Endothelial cell (in vitro differentiated cells): ENCODE data around the gene CAMTA1. TPM values are rescaled to one million over a fixed set of nuclear protein-coding genes. Genes with fewer than 3 reads are reported as not detected.

ENCODE experiments used
- DNase-seq: peaks from one replicate; pipeline ENCODE4 v3.0.0; 2021; ENCODE audit warnings: low spot score
- H3K27ac Mint-ChIP-seq: one replicate; pipeline ENCODE4 v1.8.0; 2021; ENCODE audit warnings: mixed read lengths, inconsistent platforms; ENCODE audit not compliant: unreplicated experiment
- H3K27me3 Mint-ChIP-seq: one replicate; pipeline ENCODE4 v1.8.0; 2021; ENCODE audit warnings: mild to moderate bottlenecking, moderate library complexity, mixed read lengths, inconsistent platforms; ENCODE audit not compliant: unreplicated experiment
- H3K36me3 Mint-ChIP-seq: one replicate; pipeline ENCODE4 v1.8.0; 2021; ENCODE audit warnings: mild to moderate bottlenecking, low read depth, mixed read lengths, inconsistent platforms; ENCODE audit not compliant: unreplicated experiment
- H3K4me1 Mint-ChIP-seq: one replicate; pipeline ENCODE4 v1.8.0; 2021; ENCODE audit warnings: mild to moderate bottlenecking, mixed read lengths, inconsistent platforms; ENCODE audit not compliant: unreplicated experiment
- H3K4me3 Mint-ChIP-seq: one replicate; pipeline ENCODE4 v1.8.0; 2021; ENCODE audit warnings: mild to moderate bottlenecking, mixed read lengths, inconsistent platforms; ENCODE audit not compliant: unreplicated experiment
- H3K9me3 Mint-ChIP-seq: one replicate; pipeline ENCODE4 v1.8.0; 2021; ENCODE audit warnings: mixed read lengths, inconsistent platforms; ENCODE audit not compliant: unreplicated experiment
- total RNA-seq: library from RNA; stranded (reverse); fragmentation: NEBNext Ultra II Directional; extraction: Animal tissue kit (Norgen Biotek cat#: 25700); gene quantifications from one replicate; pipeline ENCODE4 v1.2.1, GENCODE V29; 2021; ENCODE audit not compliant: unreplicated experiment
- TF ChIP-seq, protein P1 (sequence below): fragments of 200-600 bp; sonication (generic); IDR thresholded peaks from one replicate; pipeline ENCODE4 v1.5.0; 2021; ENCODE audit warnings: antibody characterized with exemption; ENCODE audit not compliant: unreplicated experiment

CAMTA1 gene
- total RNA-seq, 1 donor from 2014 or later, result 87.3 TPM

DNA sequence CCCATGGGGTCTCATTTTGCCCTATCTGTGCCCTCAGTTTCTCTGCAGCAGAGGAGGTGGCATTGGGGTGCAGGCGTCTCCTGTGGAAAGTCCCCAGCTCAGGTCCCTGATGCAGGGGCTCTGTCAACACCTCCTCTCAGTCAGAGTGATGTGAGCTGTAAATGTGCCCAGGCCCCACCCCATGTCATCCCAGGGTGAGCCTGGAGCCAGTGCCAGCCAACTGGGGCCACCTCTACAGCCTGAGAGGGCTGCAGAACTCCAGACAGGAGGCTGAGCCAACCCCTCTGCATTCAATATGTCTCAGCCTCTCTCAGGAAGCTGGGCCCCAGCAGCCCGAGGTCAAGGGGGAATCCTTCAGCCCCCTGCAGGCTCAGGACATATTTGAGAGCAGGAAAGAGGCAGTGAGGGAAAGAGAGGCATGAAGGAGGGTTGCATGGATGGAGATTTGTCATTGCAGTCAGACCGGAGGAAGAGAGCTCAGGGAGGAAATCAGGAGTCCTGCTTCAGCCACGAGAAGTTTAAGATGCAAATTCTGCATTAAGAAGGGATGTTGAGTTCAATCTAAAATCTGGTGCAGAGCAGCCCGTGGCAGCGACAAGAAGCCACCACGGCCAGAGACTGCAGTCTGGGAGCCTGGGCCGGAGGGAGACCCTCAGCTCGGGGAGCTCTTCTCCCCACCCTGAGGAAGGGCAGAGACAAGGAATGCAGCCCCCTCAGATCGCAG, 697.7 kb downstream of the CAMTA1 start:
- no peak overlapping the region for H3K4me3 Mint-ChIP-seq
- no peaks in the 10 kb centered on the region for H3K9me3 Mint-ChIP-seq
- no peaks in the 10 kb centered on the region for H3K36me3 Mint-ChIP-seq
- DNase-seq, result no peak
- peaks cover 2% of the 10 kb centered on the region for H3K27me3 Mint-ChIP-seq
- TF ChIP-seq, protein P1, sequence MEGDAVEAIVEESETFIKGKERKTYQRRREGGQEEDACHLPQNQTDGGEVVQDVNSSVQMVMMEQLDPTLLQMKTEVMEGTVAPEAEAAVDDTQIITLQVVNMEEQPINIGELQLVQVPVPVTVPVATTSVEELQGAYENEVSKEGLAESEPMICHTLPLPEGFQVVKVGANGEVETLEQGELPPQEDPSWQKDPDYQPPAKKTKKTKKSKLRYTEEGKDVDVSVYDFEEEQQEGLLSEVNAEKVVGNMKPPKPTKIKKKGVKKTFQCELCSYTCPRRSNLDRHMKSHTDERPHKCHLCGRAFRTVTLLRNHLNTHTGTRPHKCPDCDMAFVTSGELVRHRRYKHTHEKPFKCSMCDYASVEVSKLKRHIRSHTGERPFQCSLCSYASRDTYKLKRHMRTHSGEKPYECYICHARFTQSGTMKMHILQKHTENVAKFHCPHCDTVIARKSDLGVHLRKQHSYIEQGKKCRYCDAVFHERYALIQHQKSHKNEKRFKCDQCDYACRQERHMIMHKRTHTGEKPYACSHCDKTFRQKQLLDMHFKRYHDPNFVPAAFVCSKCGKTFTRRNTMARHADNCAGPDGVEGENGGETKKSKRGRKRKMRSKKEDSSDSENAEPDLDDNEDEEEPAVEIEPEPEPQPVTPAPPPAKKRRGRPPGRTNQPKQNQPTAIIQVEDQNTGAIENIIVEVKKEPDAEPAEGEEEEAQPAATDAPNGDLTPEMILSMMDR, result no peak
- H3K27ac Mint-ChIP-seq, result no peak overlapping the region
- H3K4me1 Mint-ChIP-seq, result peaks cover 5% of the 10 kb centered on the region

DNA sequence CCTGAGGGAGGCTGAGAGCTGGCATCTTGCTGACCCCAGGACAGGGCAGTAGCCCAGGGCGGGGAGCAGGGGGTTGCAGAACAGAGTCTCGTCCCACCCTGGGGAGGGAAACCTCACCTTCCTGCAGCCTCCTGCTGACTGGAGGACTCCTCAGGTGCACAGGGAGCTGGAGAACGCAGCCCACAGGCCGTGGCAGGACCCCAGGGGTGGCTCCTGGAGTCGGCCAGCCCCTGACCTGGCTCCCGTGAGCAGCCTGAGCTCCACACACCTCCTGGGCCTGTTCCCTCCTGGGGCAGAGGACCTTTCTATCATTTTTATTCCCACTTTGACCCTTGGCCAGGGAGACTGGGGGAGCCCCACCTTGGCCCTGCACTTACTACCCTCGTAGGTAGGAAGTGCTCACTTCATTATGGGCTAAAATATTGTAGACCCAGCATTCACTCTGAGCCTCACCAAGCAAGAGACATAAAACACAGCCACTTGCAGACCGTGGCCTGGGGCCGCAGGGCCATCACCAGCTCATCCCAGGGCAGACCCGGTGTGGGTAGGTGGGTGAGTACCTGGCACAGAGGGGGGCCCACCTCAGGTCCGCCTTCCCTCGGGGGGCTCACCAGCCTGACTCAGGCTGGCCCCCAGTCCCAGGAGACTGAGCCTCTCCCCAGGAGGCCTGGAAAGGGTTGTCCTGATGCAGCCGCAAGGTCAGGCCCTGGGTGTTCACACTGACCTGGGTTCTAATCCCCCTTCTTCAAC, 698.6 kb downstream of the CAMTA1 start:
- TF ChIP-seq, protein P1, result no peak
- H3K9me3 Mint-ChIP-seq, result no peaks in the 10 kb centered on the region

DNA sequence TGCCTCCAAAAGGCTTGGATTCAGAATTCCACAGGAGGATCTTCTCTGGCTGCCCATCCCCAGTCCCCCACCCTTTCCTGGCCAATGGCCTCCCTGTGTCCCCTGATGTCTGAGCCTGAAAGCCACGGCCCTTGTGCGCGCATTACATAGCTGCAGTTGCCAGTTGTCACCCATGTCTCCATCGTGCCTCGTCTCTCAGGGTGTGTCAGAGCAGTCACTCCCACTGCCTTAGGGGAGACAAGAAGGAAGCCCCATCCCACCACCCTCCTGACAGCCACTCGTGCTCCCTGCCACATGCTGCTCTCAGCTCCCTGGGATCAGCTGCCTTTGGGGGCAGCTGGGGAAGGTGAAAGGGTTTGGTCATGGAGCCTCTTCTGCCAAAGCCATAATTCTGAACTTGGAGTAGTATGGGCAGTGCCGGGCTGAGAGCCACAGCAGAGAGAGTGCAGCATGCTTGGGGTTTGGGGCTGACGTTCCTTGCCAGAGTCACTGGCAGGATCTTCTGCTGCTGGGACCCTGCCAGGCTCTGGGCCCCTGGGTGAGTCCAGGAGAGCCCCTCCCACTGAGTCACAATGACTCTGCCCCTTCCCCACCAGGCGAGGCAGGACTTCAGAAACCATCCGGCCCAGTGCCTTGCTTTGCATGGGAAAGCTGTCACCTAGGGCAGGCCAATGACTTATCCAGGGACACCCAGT, 700.0 kb downstream of the CAMTA1 start:
- no peaks in the 10 kb centered on the region for H3K36me3 Mint-ChIP-seq
- no peak overlapping the region for H3K27ac Mint-ChIP-seq
- TF ChIP-seq, protein P1, result no peak
- no peaks in the 10 kb centered on the region for H3K9me3 Mint-ChIP-seq
- peaks cover 2% of the 10 kb centered on the region for H3K27me3 Mint-ChIP-seq
- peaks cover 5% of the 10 kb centered on the region for H3K4me1 Mint-ChIP-seq
- no peak overlapping the region for H3K4me3 Mint-ChIP-seq
- DNase-seq, result no peak

More for the DNA sequence above, 698.6 kb downstream of the CAMTA1 start:
- DNase-seq, result no peak
- Mint-ChIP-seq H3K27ac (no peak overlapping the region), H3K4me1 (peaks cover 5% of the 10 kb centered on the region), H3K27me3 (peaks cover 2% of the 10 kb centered on the region), H3K36me3 (no peaks in the 10 kb centered on the region), H3K4me3 (no peak overlapping the region)

DNA sequence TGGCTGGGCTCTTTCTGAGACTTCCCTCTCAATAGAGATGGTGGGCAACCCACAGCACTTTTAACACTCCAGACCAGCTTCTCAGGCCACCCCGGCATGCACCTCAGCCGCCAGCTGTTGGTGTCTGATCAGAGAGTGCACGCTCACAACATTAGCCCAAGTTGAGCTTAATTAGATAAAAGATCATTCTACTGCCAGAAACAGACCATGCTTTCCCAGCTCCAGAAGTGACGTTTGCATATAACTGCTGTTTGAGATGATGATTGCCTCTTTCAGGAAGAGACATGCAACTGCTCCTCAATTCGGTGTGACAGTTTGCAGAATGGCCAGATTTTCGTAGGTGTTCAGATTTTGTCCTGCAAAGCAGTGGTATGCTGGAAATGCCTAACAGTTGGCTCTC, 700.6 kb downstream of the CAMTA1 start:
- Mint-ChIP-seq H3K9me3 (no peaks in the 10 kb centered on the region), H3K4me3 (no peak overlapping the region), H3K27me3 (peaks cover 2% of the 10 kb centered on the region), H3K36me3 (no peaks in the 10 kb centered on the region), H3K4me1 (peaks cover 5% of the 10 kb centered on the region), H3K27ac (no peak overlapping the region)
- DNase-seq, result no peak
- TF ChIP-seq, protein P1, result no peak
